ENCODE data around the gene ELK3. TPM values are rescaled to one million over a fixed set of nuclear protein-coding genes. Genes with fewer than 3 reads are reported as not detected.

Gene ELK3
- total and polyA plus RNA-seq, 4 donors, result 9.1 to 68.5 (median 40.3) TPM

- Histone ChIP-seq H3K4me3 (no peak overlapping the region), H3K27ac (ENCODE audit: low read depth in 1 of 2, low read length in 1 of 2) (no peak overlapping the region), H3K9me3 (ENCODE audit: control insufficient read depth in 4 of 4, insufficient read depth in 3 of 4, low read length in 3 of 4) (no peaks in the 10 kb centered on the region), H3K27me3 (ENCODE audit: control insufficient read depth in 3 of 3, insufficient read depth in 3 of 3, low read length in 2 of 3) (no peaks in the 10 kb centered on the region), H3K9ac (ENCODE audit: insufficient read depth in 1 of 2, low read length in 2 of 2) (no peak overlapping the region), H3K36me3 (ENCODE audit: control insufficient read depth in 4 of 4, insufficient read depth in 4 of 4, low read length in 4 of 4) (peaks cover 5 to 24% (median 11%) of the 10 kb centered on the region in 4 donors), H3K4me1 (ENCODE audit: control insufficient read depth in 5 of 5, insufficient read depth in 5 of 5, low read length in 5 of 5) (no peaks in the 10 kb centered on the region)
- DNase-seq (no peak), ATAC-seq (ENCODE audit: insufficient read depth, low FRiP score) (no peak)
- WGBS, 2 donors, result 79 to 94% methylated on average over 5 of the region's 5 CpGs
- TF ChIP-seq CTCF (IDR thresholded peaks at IDR 0.05; ENCODE audit: control extremely low read depth, extremely low read depth), result no peak
Observed at GRCh38 chr12:96289067-96289466, 94.9 kb downstream of the ELK3 start.

GRCh38 chr12:96293093-96293492 is 98.9 kb downstream of the ELK3 start:
- Histone ChIP-seq H3K4me1 (ENCODE audit: control insufficient read depth in 5 of 5, insufficient read depth in 5 of 5, low read length in 5 of 5) (no peaks in the 10 kb centered on the region), H3K27ac (ENCODE audit: low read depth in 1 of 2, low read length in 1 of 2) (no peak overlapping the region), H3K9me3 (ENCODE audit: control insufficient read depth in 4 of 4, insufficient read depth in 3 of 4, low read length in 3 of 4) (no peaks in the 10 kb centered on the region), H3K36me3 (ENCODE audit: control insufficient read depth in 4 of 4, insufficient read depth in 4 of 4, low read length in 4 of 4) (peaks cover 4 to 18% (median 10%) of the 10 kb centered on the region in 4 donors), H3K9ac (ENCODE audit: insufficient read depth in 1 of 2, low read length in 2 of 2) (no peak overlapping the region), H3K4me3 (no peak overlapping the region), H3K27me3 (ENCODE audit: control insufficient read depth in 3 of 3, insufficient read depth in 3 of 3, low read length in 2 of 3) (no peaks in the 10 kb centered on the region)
- TF ChIP-seq CTCF (IDR thresholded peaks at IDR 0.05; ENCODE audit: control extremely low read depth, extremely low read depth), result no peak
- WGBS, 2 donors, result 98 to 99% methylated on average over 2 of the region's 2 CpGs
- DNase-seq (no peak), ATAC-seq (ENCODE audit: insufficient read depth, low FRiP score) (no peak)

- no peak for ATAC-seq (ENCODE audit: insufficient read depth, low FRiP score)
- no peak for DNase-seq
- 45 to 55% methylated on average over 3 of the region's 3 CpGs for WGBS, 2 donors
- Histone ChIP-seq H3K4me3 (no peak overlapping the region), H3K9me3 (ENCODE audit: control insufficient read depth in 4 of 4, insufficient read depth in 3 of 4, low read length in 3 of 4) (no peaks in the 10 kb centered on the region), H3K9ac (ENCODE audit: insufficient read depth in 1 of 2, low read length in 2 of 2) (no peak overlapping the region), H3K4me1 (ENCODE audit: control insufficient read depth in 5 of 5, insufficient read depth in 5 of 5, low read length in 5 of 5) (no peaks in the 10 kb centered on the region), H3K36me3 (ENCODE audit: control insufficient read depth in 4 of 4, insufficient read depth in 4 of 4, low read length in 4 of 4) (peaks cover 3 to 18% (median 7%) of the 10 kb centered on the region in 4 donors), H3K27ac (ENCODE audit: low read depth in 1 of 2, low read length in 1 of 2) (no peak overlapping the region), H3K27me3 (ENCODE audit: control insufficient read depth in 3 of 3, insufficient read depth in 3 of 3, low read length in 2 of 3) (no peaks in the 10 kb centered on the region)
- no peak for TF ChIP-seq CTCF (IDR thresholded peaks at IDR 0.05; ENCODE audit: control extremely low read depth, extremely low read depth)
Observed at GRCh38 chr12:96294831-96295230, 100.7 kb downstream of the ELK3 start.

GRCh38 chr12:96295532-96296160 is 101.5 kb downstream of the ELK3 start:
- Histone ChIP-seq H3K4me3 (no peak overlapping the region), H3K27me3 (ENCODE audit: control insufficient read depth in 3 of 3, insufficient read depth in 3 of 3, low read length in 2 of 3) (no peaks in the 10 kb centered on the region), H3K9ac (ENCODE audit: insufficient read depth in 1 of 2, low read length in 2 of 2) (no peak overlapping the region), H3K9me3 (ENCODE audit: control insufficient read depth in 4 of 4, insufficient read depth in 3 of 4, low read length in 3 of 4) (no peaks in the 10 kb centered on the region), H3K27ac (ENCODE audit: low read depth in 1 of 2, low read length in 1 of 2) (no peak overlapping the region), H3K36me3 (ENCODE audit: control insufficient read depth in 4 of 4, insufficient read depth in 4 of 4, low read length in 4 of 4) (peaks cover 1 to 18% (median 6%) of the 10 kb centered on the region in 4 donors), H3K4me1 (ENCODE audit: control insufficient read depth in 5 of 5, insufficient read depth in 5 of 5, low read length in 5 of 5) (no peaks in the 10 kb centered on the region)
- no peak for TF ChIP-seq CTCF (IDR thresholded peaks at IDR 0.05; ENCODE audit: control extremely low read depth, extremely low read depth)
- ATAC-seq (ENCODE audit: insufficient read depth, low FRiP score) (no peak), DNase-seq (no peak)
- WGBS, 2 donors, result 92 to 94% methylated on average over 6 of the region's 6 CpGs
